Mammary epithelial cell (primary cell): ENCODE measurements around the gene TRPM8.

ENCODE experiments used
- EZH2 ChIP-seq: IDR thresholded peaks from 2 replicates; pipeline ENCODE4 v1.6.1; 2012; ENCODE audit warnings: low read length, inconsistent platforms, borderline replicate concordance
- TF ChIP-seq, protein P1 (sequence below), 2 donors: IDR thresholded peaks in 1 of 2; conservative IDR thresholded peaks in 1 of 2; 2 replicates each; pipeline ENCODE4 v1.5.1; 2011 to 2012; ENCODE audit warnings: inconsistent platforms in 2 of 2, low read length in 2 of 2, mild to moderate bottlenecking in 2 of 2, control low read depth in 1 of 2, low read depth in 1 of 2; ENCODE audit not compliant: insufficient read depth in 1 of 2; ENCODE audit errors: extremely low read depth in 1 of 2

DNA sequence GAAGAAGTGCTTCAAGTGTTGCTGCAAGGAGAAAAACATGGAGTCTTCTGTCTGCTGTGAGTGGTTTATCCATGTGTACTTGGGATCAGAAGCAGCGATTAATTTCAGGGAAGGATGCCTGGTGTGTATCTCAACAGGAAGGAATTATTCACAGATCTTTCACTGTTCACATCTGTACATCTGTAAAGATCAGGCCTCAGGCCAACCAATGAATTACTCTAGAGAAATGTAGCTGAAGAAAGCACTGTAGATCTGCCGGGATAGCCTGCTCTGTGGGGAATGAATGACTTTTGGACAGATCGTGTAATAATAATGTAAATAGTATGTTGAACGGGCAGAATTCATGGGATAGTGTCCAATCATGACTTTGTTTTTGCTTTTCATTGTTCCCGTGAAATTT lies 79.3 kb downstream of the TRPM8 start:
- TF ChIP-seq, protein P1, sequence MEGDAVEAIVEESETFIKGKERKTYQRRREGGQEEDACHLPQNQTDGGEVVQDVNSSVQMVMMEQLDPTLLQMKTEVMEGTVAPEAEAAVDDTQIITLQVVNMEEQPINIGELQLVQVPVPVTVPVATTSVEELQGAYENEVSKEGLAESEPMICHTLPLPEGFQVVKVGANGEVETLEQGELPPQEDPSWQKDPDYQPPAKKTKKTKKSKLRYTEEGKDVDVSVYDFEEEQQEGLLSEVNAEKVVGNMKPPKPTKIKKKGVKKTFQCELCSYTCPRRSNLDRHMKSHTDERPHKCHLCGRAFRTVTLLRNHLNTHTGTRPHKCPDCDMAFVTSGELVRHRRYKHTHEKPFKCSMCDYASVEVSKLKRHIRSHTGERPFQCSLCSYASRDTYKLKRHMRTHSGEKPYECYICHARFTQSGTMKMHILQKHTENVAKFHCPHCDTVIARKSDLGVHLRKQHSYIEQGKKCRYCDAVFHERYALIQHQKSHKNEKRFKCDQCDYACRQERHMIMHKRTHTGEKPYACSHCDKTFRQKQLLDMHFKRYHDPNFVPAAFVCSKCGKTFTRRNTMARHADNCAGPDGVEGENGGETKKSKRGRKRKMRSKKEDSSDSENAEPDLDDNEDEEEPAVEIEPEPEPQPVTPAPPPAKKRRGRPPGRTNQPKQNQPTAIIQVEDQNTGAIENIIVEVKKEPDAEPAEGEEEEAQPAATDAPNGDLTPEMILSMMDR (conservative IDR thresholded peaks at IDR 0.05 in 1 of 2, IDR thresholded peaks at IDR 0.05 in 1 of 2; ENCODE audit: extremely low read depth in 1 of 2, insufficient read depth in 1 of 2, low read depth in 1 of 2, low read length in 2 of 2): no peak
- no peak for TF ChIP-seq EZH2
